Urinary bladder (tissue), 4 donors: ENCODE results near the gene MARK4. TPM values are rescaled to one million over a fixed set of nuclear protein-coding genes. Genes with fewer than 3 reads are reported as not detected.
"Not testable (repeated sequence)": the region's sequence is repeated elsewhere in the genome, so short reads cannot be mapped to it uniquely, and the experiment has no call there.

ENCODE experiments used
- DNase-seq: peaks from one replicate; pipeline ENCODE4 v3.0.0-alpha.2; 2015; ENCODE audit errors: extremely low spot score
- H3K27ac ChIP-seq: one replicate; pipeline ENCODE4 v1.5.1; 2013; ENCODE audit warnings: low read depth, mild to moderate bottlenecking, moderate library complexity
- H3K36me3 ChIP-seq: one replicate; pipeline ENCODE4 v1.6.1; 2013; ENCODE audit warnings: mild to moderate bottlenecking, moderate library complexity; ENCODE audit not compliant: insufficient read depth
- H3K4me1 ChIP-seq: one replicate; pipeline ENCODE4 v1.6.1; 2013; ENCODE audit warnings: mild to moderate bottlenecking, moderate library complexity; ENCODE audit not compliant: insufficient read depth
- H3K4me3 ChIP-seq: one replicate; pipeline ENCODE4 v1.5.1; 2013; ENCODE audit warnings: low read depth, low read length
- WGBS: extraction: QIAGEN DNeasy Blood & Tissue Kit; methylation state at CpG from one replicate; pipeline ENCODE4 v1.1.7; 2013; 5-methylcytosine and 5-hydroxymethylcytosine counted together
- polyA plus RNA-seq: library from polyadenylated mRNA; stranded (reverse); fragments of 200-250 nt; gene quantifications from one replicate; pipeline ENCODE4 v1.2.3, GENCODE V29; 2013
- total RNA-seq: library from RNA; depleted of rRNA; stranded (reverse); fragments of >200 nt; gene quantifications from one replicate; pipeline ENCODE4 v1.2.3, GENCODE V29; 2014
- donor health status: healthy with polysubstance abuse.
- donor health status: healthy.

The MARK4 gene
- total and polyA plus RNA-seq, 2 donors, result 14.8 to 34.4 TPM

- DNase-seq, H3K27ac ChIP-seq, H3K4me1 ChIP-seq, H3K4me3 ChIP-seq, H3K36me3 ChIP-seq: not testable (repeated sequence)
- WGBS, result 89% methylated on average over 4 of the region's 4 CpGs
These were observed 83.8 kb downstream of the MARK4 start for GRCh38 chr19:45334881-45335280.

GRCh38 chr19:45336696-45337251, 85.7 kb downstream of the MARK4 start:
- no peak overlapping the region for H3K4me3 ChIP-seq
- no peak overlapping the region for H3K27ac ChIP-seq
- H3K4me1 ChIP-seq, result no peaks in the 10 kb centered on the region
- WGBS, result 40% methylated on average over 11 of the region's 11 CpGs
- DNase-seq, result no peak
- H3K36me3 ChIP-seq, result no peaks in the 10 kb centered on the region

- Histone ChIP-seq H3K36me3 (no peaks in the 10 kb centered on the region), H3K4me3 (no peak overlapping the region), H3K4me1 (no peaks in the 10 kb centered on the region), H3K27ac (no peak overlapping the region)
- 84% methylated on average over 6 of the region's 6 CpGs for WGBS
- DNase-seq, result no peak
These were observed 88.6 kb downstream of the MARK4 start for GRCh38 chr19:45339629-45340028.

- WGBS, result 12% methylated on average over 50 of the region's 50 CpGs
- no peak for DNase-seq
- Histone ChIP-seq H3K4me3 (peak within 1 kb of the TSS; percentile 2), H3K4me1 (no peaks in the 10 kb centered on the region), H3K36me3 (no peaks in the 10 kb centered on the region), H3K27ac (no peak within 1 kb of the TSS)
These were observed 89.3 kb downstream of the MARK4 start, which contains the start of gene KLC3 for GRCh38 chr19:45340232-45340898. Gene KLC3 (plus strand): TSS chr19:45340750. CDS start chr19:45345542, 4,792 bp downstream.

- Histone ChIP-seq H3K4me1 (no peaks in the 10 kb centered on the region), H3K27ac (no peak overlapping the region), H3K36me3 (no peaks in the 10 kb centered on the region), H3K4me3 (peak overlapping the region; percentile 2)
- 13% methylated on average over 25 of the region's 25 CpGs for WGBS
- DNase-seq, result no peak
These were observed 89.9 kb downstream of the MARK4 start for GRCh38 chr19:45340899-45341453.

- 72% methylated on average over 13 of the region's 13 CpGs for WGBS
- Histone ChIP-seq H3K4me1 (no peaks in the 10 kb centered on the region), H3K27ac (no peak overlapping the region), H3K36me3 (no peaks in the 10 kb centered on the region), H3K4me3 (no peak overlapping the region)
- DNase-seq, result no peak
These were observed 91.8 kb downstream of the MARK4 start for GRCh38 chr19:45342911-45343310.

GRCh38 chr19:45344621-45345505, 93.8 kb downstream of the MARK4 start:
- Histone ChIP-seq H3K4me3 (no peak overlapping the region), H3K4me1 (no peaks in the 10 kb centered on the region), H3K27ac (no peak overlapping the region), H3K36me3 (no peaks in the 10 kb centered on the region)
- 43% methylated on average over 15 of the region's 15 CpGs for WGBS
- no peak for DNase-seq

- Histone ChIP-seq H3K4me1 (no peaks in the 10 kb centered on the region), H3K36me3 (no peaks in the 10 kb centered on the region), H3K4me3 (no peak overlapping the region), H3K27ac (no peak overlapping the region)
- WGBS, result 82% methylated on average over 15 of the region's 15 CpGs
- no peak for DNase-seq
These were observed 94.4 kb downstream of the MARK4 start for GRCh38 chr19:45345506-45345860.

- Histone ChIP-seq H3K36me3 (no peaks in the 10 kb centered on the region), H3K4me3 (no peak overlapping the region), H3K4me1 (no peaks in the 10 kb centered on the region), H3K27ac (no peak overlapping the region)
- 26% methylated on average over 27 of the region's 27 CpGs for WGBS
- DNase-seq, result no peak
These were observed 95.4 kb downstream of the MARK4 start for GRCh38 chr19:45346449-45346848.

GRCh38 chr19:45347570-45348366, 96.7 kb downstream of the MARK4 start:
- 73% methylated on average over 25 of the region's 25 CpGs for WGBS
- Histone ChIP-seq H3K4me1 (no peaks in the 10 kb centered on the region), H3K27ac (no peak overlapping the region), H3K36me3 (no peaks in the 10 kb centered on the region), H3K4me3 (no peak overlapping the region)
- DNase-seq, result no peak

GRCh38 chr19:45348367-45349125, 97.5 kb downstream of the MARK4 start:
- 79% methylated on average over 23 of the region's 23 CpGs for WGBS
- H3K4me1 ChIP-seq, result no peaks in the 10 kb centered on the region
- no peak overlapping the region for H3K4me3 ChIP-seq
- no peak overlapping the region for H3K27ac ChIP-seq
- DNase-seq, result no peak
- no peaks in the 10 kb centered on the region for H3K36me3 ChIP-seq

- Histone ChIP-seq H3K27ac (no peak overlapping the region), H3K4me1 (no peaks in the 10 kb centered on the region), H3K36me3 (no peaks in the 10 kb centered on the region), H3K4me3 (no peak overlapping the region)
- no peak for DNase-seq
- WGBS, result 46% methylated on average over 3 of the region's 3 CpGs
These were observed 98.0 kb downstream of the MARK4 start for GRCh38 chr19:45349126-45349415.
